WTC11 (cell line): ENCODE measurements around the gene ARF5. TPM values are rescaled to one million over a fixed set of nuclear protein-coding genes. Genes with fewer than 3 reads are reported as not detected.

ENCODE experiments used
- ATAC-seq: fragments of 200-7000 bp; cut with Tn5 transposase; 2 replicates; pipeline ENCODE4 v1.10.0; 2021; ENCODE audit warnings: mild to moderate bottlenecking, moderate library complexity
- CTCF ChIA-PET: fragments of 300-600 bp; sonication (Branson Sonifier 250); formaldehyde crosslinking; loops from one replicate; lab custom pipeline; 2021; ENCODE audit warnings: antibody characterized with exemption; lab: Charles Lee
- POLR2A ChIA-PET: fragments of 350-600 bp; sonication (Branson Sonifier 250); formaldehyde crosslinking; loops from one replicate; lab custom pipeline; 2021; ENCODE audit warnings: antibody characterized with exemption; lab: Charles Lee
- DNase-seq: peaks from one replicate; pipeline ENCODE4 v3.0.0; 2021; ENCODE audit warnings: low spot score
- H3K27ac Mint-ChIP-seq: 2 replicates; pipeline ENCODE4 v1.8.0; 2021; ENCODE audit warnings: mixed read lengths
- H3K27me3 Mint-ChIP-seq: 2 replicates; pipeline ENCODE4 v1.8.0; 2021; ENCODE audit warnings: low read depth, mild to moderate bottlenecking, moderate library complexity, mixed read lengths
- H3K36me3 Mint-ChIP-seq: 2 replicates; pipeline ENCODE4 v1.8.0; 2021; ENCODE audit warnings: mixed read lengths
- H3K4me1 Mint-ChIP-seq: 2 replicates; pipeline ENCODE4 v1.8.0; 2022; ENCODE audit warnings: mixed read lengths
- H3K4me3 Mint-ChIP-seq: 2 replicates; pipeline ENCODE4 v1.8.0; 2021; ENCODE audit warnings: mild to moderate bottlenecking, moderate library complexity, mixed read lengths
- H3K9me3 Mint-ChIP-seq: 2 replicates; pipeline ENCODE4 v1.8.0; 2021; ENCODE audit warnings: mixed read lengths
- AFF4 ChIP-seq: sonication (generic); formaldehyde crosslinking; IDR thresholded peaks from 2 replicates; pipeline ENCODE4 v1.8.1; 2023; ENCODE audit warnings: mild to moderate bottlenecking, missing genetic modification reagents, borderline replicate concordance
- ATF1 ChIP-seq: sonication (generic); formaldehyde crosslinking; IDR thresholded peaks from 2 replicates; pipeline ENCODE4 v1.8.1; 2023; ENCODE audit warnings: mild to moderate bottlenecking, moderate library complexity, missing genetic modification reagents
- ERG ChIP-seq: fragments of 250-450 bp; sonication (Bioruptor Pico); IDR thresholded peaks from 2 replicates; pipeline ENCODE4 v1.8.0; 2021; ENCODE audit warnings: mild to moderate bottlenecking
- FOXJ3 ChIP-seq: sonication (generic); formaldehyde crosslinking; IDR thresholded peaks from 2 replicates; pipeline ENCODE4 v1.9.0; 2021; ENCODE audit warnings: missing genetic modification reagents, mild to moderate bottlenecking, borderline replicate concordance
- FOXP1 ChIP-seq: sonication (generic); formaldehyde crosslinking; IDR thresholded peaks from 2 replicates; pipeline ENCODE4 v1.8.0; 2022; ENCODE audit warnings: missing genetic modification reagents, mild to moderate bottlenecking, moderate library complexity, borderline replicate concordance
- GTF2I ChIP-seq: fragments of 250-450 bp; sonication (Bioruptor Pico); conservative IDR thresholded peaks from 2 replicates; pipeline ENCODE4 v1.4.0; 2021; ENCODE audit warnings: mild to moderate bottlenecking
- JUN ChIP-seq: sonication (generic); formaldehyde crosslinking; IDR thresholded peaks from 2 replicates; pipeline ENCODE4 v1.8.0; 2023; ENCODE audit warnings: mild to moderate bottlenecking, missing genetic modification reagents
- NR1H2 ChIP-seq: sonication (generic); formaldehyde crosslinking; IDR thresholded peaks from 2 replicates; pipeline ENCODE4 v1.9.0; 2021; ENCODE audit warnings: mild to moderate bottlenecking, moderate library complexity, missing genetic modification reagents
- PRDM15 ChIP-seq: sonication (generic); formaldehyde crosslinking; IDR thresholded peaks from 2 replicates; pipeline ENCODE4 v1.8.0; 2022; ENCODE audit warnings: missing genetic modification reagents
- SOX15 ChIP-seq: fragments of 250-450 bp; sonication (Bioruptor Pico); IDR thresholded peaks from 2 replicates; pipeline ENCODE4 v1.9.0; 2021; ENCODE audit warnings: mild to moderate bottlenecking
- SP1 ChIP-seq: sonication (generic); formaldehyde crosslinking; conservative IDR thresholded peaks from 2 replicates; pipeline ENCODE4 v1.8.1; 2022; ENCODE audit warnings: missing genetic modification reagents
- ZNF121 ChIP-seq: sonication (generic); formaldehyde crosslinking; IDR thresholded peaks from 2 replicates; pipeline ENCODE4 v1.8.0; 2023; ENCODE audit warnings: missing genetic modification reagents
- ZNF232 ChIP-seq: sonication (generic); formaldehyde crosslinking; IDR thresholded peaks from 2 replicates; pipeline ENCODE4 v1.8.0; 2022; ENCODE audit warnings: mild to moderate bottlenecking, missing genetic modification reagents
- ZNF671 ChIP-seq: fragments of 250-450 bp; sonication (Bioruptor Pico); IDR thresholded peaks from 2 replicates; pipeline ENCODE4 v1.8.0; 2021; ENCODE audit warnings: mild to moderate bottlenecking
- total RNA-seq: library from RNA; stranded (reverse); gene quantifications from 3 replicates; pipeline ENCODE4 v1.2.3, GENCODE V29; 2021
- TF ChIP-seq, protein P1 (sequence below): sonication (generic); formaldehyde crosslinking; IDR thresholded peaks from 2 replicates; pipeline ENCODE4 v1.8.1; 2023; ENCODE audit warnings: mild to moderate bottlenecking, moderate library complexity, missing genetic modification reagents
- TF ChIP-seq, protein P2 (sequence below): sonication (generic); formaldehyde crosslinking; IDR thresholded peaks from 2 replicates; pipeline ENCODE4 v1.8.0; 2022; ENCODE audit warnings: mild to moderate bottlenecking, missing genetic modification reagents
- TF ChIP-seq, protein P3 (sequence below): fragments of 250-450 bp; sonication (Bioruptor Pico); IDR thresholded peaks from 2 replicates; pipeline ENCODE4 v1.9.0; 2021; ENCODE audit warnings: mild to moderate bottlenecking, borderline replicate concordance
- TF ChIP-seq, protein P4 (sequence below): fragments of 200-600 bp; IDR thresholded peaks from 2 replicates; pipeline ENCODE4 v1.8.0; 2022; ENCODE audit warnings: antibody characterized with exemption
- TF ChIP-seq, protein P5 (sequence below): sonication (generic); formaldehyde crosslinking; IDR thresholded peaks from 2 replicates; pipeline ENCODE4 v1.8.0; 2023; ENCODE audit warnings: missing genetic modification reagents

Gene ARF5
- total RNA-seq, 1 experiment from 2014 or later, result 167 TPM

DNA sequence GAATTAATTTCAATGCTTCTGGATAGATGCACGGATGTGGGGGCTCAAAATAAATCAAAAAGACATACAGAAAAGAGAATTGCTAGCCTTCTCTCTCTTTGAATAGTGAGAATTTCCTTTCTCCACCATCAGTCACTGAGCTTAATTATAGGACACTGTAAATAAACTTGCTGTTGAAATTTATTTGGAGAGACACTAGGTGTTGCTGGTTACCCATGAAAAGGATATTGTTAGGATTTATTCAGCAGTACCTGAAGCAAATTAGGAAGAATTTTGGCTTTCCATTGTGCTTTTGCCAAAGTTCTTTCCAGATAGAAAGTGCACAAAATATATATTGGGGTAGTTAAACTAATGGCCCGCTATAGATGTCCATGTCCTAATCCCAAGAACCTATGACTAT lies 30.4 kb upstream of the ARF5 start:
- CTCF ChIA-PET, result interaction anchor here (0.7 kb wide), 1 partner anchor 765 kb away, joined by 3 read pairs; no protein-coding TSS in a partner anchor
- H3K36me3 Mint-ChIP-seq, result no peaks in the 10 kb centered on the region
- POLR2A ChIA-PET, result no interaction called here
- TF ChIP-seq, protein P1, sequence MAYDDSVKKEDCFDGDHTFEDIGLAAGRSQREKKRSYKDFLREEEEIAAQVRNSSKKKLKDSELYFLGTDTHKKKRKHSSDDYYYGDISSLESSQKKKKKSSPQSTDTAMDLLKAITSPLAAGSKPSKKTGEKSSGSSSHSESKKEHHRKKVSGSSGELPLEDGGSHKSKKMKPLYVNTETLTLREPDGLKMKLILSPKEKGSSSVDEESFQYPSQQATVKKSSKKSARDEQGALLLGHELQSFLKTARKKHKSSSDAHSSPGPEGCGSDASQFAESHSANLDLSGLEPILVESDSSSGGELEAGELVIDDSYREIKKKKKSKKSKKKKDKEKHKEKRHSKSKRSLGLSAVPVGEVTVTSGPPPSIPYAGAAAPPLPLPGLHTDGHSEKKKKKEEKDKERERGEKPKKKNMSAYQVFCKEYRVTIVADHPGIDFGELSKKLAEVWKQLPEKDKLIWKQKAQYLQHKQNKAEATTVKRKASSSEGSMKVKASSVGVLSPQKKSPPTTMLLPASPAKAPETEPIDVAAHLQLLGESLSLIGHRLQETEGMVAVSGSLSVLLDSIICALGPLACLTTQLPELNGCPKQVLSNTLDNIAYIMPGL, result no peak
- TF ChIP-seq ATF1, result no peak
- TF ChIP-seq, protein P2, sequence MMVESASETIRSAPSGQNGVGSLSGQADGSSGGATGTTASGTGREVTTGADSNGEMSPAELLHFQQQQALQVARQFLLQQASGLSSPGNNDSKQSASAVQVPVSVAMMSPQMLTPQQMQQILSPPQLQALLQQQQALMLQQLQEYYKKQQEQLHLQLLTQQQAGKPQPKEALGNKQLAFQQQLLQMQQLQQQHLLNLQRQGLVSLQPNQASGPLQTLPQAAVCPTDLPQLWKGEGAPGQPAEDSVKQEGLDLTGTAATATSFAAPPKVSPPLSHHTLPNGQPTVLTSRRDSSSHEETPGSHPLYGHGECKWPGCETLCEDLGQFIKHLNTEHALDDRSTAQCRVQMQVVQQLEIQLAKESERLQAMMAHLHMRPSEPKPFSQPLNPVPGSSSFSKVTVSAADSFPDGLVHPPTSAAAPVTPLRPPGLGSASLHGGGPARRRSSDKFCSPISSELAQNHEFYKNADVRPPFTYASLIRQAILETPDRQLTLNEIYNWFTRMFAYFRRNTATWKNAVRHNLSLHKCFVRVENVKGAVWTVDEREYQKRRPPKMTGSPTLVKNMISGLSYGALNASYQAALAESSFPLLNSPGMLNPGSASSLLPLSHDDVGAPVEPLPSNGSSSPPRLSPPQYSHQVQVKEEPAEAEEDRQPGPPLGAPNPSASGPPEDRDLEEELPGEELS, result no peak
- TF ChIP-seq PRDM15 (CRISPR knock-in tag), result no peak
- TF ChIP-seq AFF4 (CRISPR knock-in tag), result no peak
- no peak for TF ChIP-seq ZNF121 (CRISPR knock-in tag)
- no peak for TF ChIP-seq NR1H2 (CRISPR knock-in tag)
- no peak for TF ChIP-seq ZNF671
- TF ChIP-seq FOXJ3 (CRISPR knock-in tag), result no peak
- no peak for TF ChIP-seq ZNF232 (CRISPR knock-in tag)
- TF ChIP-seq, protein P3, sequence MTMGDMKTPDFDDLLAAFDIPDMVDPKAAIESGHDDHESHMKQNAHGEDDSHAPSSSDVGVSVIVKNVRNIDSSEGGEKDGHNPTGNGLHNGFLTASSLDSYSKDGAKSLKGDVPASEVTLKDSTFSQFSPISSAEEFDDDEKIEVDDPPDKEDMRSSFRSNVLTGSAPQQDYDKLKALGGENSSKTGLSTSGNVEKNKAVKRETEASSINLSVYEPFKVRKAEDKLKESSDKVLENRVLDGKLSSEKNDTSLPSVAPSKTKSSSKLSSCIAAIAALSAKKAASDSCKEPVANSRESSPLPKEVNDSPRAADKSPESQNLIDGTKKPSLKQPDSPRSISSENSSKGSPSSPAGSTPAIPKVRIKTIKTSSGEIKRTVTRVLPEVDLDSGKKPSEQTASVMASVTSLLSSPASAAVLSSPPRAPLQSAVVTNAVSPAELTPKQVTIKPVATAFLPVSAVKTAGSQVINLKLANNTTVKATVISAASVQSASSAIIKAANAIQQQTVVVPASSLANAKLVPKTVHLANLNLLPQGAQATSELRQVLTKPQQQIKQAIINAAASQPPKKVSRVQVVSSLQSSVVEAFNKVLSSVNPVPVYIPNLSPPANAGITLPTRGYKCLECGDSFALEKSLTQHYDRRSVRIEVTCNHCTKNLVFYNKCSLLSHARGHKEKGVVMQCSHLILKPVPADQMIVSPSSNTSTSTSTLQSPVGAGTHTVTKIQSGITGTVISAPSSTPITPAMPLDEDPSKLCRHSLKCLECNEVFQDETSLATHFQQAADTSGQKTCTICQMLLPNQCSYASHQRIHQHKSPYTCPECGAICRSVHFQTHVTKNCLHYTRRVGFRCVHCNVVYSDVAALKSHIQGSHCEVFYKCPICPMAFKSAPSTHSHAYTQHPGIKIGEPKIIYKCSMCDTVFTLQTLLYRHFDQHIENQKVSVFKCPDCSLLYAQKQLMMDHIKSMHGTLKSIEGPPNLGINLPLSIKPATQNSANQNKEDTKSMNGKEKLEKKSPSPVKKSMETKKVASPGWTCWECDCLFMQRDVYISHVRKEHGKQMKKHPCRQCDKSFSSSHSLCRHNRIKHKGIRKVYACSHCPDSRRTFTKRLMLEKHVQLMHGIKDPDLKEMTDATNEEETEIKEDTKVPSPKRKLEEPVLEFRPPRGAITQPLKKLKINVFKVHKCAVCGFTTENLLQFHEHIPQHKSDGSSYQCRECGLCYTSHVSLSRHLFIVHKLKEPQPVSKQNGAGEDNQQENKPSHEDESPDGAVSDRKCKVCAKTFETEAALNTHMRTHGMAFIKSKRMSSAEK, result no peak
- TF ChIP-seq ERG (CRISPR knock-in tag), result no peak
- TF ChIP-seq SOX15 (CRISPR knock-in tag), result no peak
- TF ChIP-seq, protein P4, sequence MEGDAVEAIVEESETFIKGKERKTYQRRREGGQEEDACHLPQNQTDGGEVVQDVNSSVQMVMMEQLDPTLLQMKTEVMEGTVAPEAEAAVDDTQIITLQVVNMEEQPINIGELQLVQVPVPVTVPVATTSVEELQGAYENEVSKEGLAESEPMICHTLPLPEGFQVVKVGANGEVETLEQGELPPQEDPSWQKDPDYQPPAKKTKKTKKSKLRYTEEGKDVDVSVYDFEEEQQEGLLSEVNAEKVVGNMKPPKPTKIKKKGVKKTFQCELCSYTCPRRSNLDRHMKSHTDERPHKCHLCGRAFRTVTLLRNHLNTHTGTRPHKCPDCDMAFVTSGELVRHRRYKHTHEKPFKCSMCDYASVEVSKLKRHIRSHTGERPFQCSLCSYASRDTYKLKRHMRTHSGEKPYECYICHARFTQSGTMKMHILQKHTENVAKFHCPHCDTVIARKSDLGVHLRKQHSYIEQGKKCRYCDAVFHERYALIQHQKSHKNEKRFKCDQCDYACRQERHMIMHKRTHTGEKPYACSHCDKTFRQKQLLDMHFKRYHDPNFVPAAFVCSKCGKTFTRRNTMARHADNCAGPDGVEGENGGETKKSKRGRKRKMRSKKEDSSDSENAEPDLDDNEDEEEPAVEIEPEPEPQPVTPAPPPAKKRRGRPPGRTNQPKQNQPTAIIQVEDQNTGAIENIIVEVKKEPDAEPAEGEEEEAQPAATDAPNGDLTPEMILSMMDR, result no peak
- TF ChIP-seq FOXP1 (CRISPR knock-in tag), result no peak
- TF ChIP-seq, protein P5, sequence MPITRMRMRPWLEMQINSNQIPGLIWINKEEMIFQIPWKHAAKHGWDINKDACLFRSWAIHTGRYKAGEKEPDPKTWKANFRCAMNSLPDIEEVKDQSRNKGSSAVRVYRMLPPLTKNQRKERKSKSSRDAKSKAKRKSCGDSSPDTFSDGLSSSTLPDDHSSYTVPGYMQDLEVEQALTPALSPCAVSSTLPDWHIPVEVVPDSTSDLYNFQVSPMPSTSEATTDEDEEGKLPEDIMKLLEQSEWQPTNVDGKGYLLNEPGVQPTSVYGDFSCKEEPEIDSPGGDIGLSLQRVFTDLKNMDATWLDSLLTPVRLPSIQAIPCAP (CRISPR knock-in tag), result no peak
- no peak for TF ChIP-seq JUN (CRISPR knock-in tag)
- no peak for TF ChIP-seq SP1 (CRISPR knock-in tag)
- TF ChIP-seq GTF2I (CRISPR knock-in tag), result no peak

More for the DNA sequence above, 30.4 kb upstream of the ARF5 start:
- no peaks in the 10 kb centered on the region for H3K4me1 Mint-ChIP-seq
- no peak for DNase-seq
- peaks cover 75% of the 10 kb centered on the region for H3K27me3 Mint-ChIP-seq
- H3K9me3 Mint-ChIP-seq, result peaks cover 16% of the 10 kb centered on the region
- no peak for ATAC-seq
- no peak overlapping the region for H3K4me3 Mint-ChIP-seq
- H3K27ac Mint-ChIP-seq, result no peak overlapping the region
